Measurements from ENCODE around the gene SARS1. TPM values are rescaled to one million over a fixed set of nuclear protein-coding genes. Genes with fewer than 3 reads are reported as not detected.
A peak's percentile ranks its signal among the peaks of the same experiment; 100 is the strongest.

SARS1 gene
- total RNA-seq, 1 experiment from 2014 or later: 205 TPM

DNA sequence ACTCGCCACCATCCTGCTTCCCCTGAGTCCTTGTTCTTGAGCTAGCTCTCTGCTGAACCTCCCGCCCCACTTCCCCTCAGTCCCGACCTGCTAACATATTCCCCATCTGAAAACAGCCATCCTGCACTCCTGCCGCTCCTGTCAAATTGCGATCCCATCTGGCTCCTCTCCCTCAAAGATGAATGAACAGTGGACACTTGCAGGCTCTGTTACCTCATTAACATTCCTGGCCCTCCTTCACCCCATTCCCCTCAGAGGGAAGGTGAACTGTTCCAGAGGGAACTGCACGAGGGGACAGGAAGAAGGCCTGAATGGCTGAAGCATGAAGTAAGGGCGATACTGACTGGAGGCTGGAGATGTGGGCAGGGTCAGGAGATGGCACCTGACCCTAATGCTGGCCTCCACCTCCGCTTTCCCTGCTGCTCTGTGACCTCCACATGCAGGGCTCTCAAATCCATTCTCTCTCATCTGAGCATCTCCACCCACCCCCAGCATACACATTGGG, 28.2 kb downstream of the SARS1 start:
- DNase-seq (ENCODE audit: low read depth, low spot score): no peak

DNA sequence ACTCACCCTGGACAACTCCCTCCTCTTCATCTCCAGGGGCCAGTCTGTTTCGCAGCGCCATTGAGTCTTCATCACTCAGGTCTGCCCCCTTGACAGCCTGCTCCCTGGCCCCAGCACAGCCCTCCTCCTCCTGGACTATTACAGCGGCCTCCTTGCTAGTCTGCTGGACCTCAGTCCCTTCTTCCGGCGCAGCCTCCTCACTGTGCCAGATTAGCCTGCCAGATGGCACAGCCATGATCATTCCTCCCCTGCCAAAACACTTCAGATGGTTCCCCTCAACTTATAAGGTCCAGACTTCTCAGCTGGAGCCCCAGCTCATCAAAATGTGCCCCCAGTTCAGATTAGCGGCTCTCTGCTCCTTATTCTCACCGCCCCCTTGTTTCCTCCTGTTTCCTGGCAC, 28.7 kb downstream of the SARS1 start:
- in situ Hi-C loops (cut with HindIII; ENCODE audit: low pct_unique_long_range_greater_than_20kb, low sequenced_read_pairs): no loop called here
- DNase-seq (ENCODE audit: low read depth, low spot score): no peak

More for the DNA sequence above, 28.2 kb downstream of the SARS1 start:
- in situ Hi-C loops (cut with HindIII; ENCODE audit: low pct_unique_long_range_greater_than_20kb, low sequenced_read_pairs): no loop called here

DNA sequence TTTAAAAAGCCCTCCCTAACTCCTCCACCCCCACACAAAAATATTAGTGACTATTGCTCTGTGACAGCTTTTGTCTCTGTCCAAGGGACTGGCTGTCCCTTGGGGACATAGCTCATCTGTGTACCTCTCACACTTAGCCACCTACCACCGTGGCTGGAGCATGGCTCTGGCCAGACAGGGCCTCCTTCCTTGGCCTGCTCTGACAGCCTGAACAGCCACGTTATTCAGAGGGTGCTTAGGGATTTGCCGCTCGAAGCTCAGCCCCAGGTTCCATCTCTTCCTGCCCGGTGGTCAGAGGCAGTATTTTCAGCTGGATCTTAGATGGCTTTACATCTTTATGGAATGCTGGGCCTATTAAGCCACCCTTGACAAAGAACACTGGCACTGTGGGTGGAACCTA, 29.5 kb downstream of the SARS1 start:
- no peak for DNase-seq (ENCODE audit: low read depth, low spot score)
- in situ Hi-C loops (cut with HindIII; ENCODE audit: low pct_unique_long_range_greater_than_20kb, low sequenced_read_pairs): no loop called here

DNA sequence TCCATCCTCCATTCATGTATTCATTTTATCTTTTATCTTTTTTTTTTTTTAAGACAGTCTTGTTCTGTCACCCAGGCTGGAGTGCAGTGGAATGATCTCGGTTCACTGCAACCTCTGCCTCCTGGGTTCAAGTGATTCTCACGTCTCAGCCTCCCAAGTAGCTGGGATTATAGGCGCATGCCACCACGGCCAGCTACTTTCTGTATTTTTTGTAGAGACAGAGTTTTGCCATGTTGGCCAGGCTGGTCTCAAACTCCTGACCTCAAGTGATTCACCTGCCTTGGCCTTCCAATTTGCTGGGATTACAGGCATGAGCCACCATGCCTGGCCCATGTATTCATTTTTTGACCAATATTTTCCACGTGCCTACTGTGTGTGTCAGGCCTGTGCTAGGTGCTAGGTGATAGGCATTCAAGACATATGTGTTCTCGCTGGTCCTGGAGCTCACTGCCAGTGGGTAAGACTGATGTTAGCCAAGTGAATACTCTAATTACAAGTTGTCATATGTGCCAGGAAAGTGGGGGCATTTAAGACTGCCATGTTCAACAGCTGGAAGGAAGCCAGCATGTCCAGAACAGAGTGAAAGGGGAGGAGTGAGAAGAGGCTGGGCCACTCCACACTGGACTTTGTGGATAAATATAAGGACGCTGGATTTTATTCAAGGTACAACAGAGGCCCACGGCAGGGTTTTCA, 30.3 kb downstream of the SARS1 start:
- in situ Hi-C loops (cut with HindIII; ENCODE audit: low pct_unique_long_range_greater_than_20kb, low sequenced_read_pairs): no loop called here

DNA sequence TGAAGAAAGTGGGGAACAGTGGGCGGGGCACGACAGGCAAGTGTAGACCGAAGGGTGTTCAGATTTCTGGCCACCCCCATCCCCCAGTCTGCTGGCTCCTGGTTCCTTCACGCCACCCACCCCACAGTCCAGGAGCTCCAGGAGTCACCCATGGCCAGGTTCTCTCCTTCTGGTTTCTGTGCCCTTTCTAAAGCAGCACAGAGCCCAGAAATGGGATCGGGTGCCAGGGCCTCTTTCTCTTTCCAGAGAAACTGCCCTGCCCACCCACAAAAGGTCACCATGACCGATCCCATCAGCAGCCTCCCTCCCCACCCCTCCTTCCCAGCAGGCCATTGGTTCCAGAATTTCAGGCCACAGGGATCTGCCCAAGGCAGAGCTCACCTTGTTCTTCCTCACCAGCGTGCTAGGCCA, 32.4 kb downstream of the SARS1 start:
- DNase-seq (ENCODE audit: low read depth, low spot score): no peak
- in situ Hi-C loops (cut with HindIII; ENCODE audit: low pct_unique_long_range_greater_than_20kb, low sequenced_read_pairs): no loop called here

More for the DNA sequence above, 30.3 kb downstream of the SARS1 start:
- DNase-seq (ENCODE audit: low read depth, low spot score): no peak

DNA sequence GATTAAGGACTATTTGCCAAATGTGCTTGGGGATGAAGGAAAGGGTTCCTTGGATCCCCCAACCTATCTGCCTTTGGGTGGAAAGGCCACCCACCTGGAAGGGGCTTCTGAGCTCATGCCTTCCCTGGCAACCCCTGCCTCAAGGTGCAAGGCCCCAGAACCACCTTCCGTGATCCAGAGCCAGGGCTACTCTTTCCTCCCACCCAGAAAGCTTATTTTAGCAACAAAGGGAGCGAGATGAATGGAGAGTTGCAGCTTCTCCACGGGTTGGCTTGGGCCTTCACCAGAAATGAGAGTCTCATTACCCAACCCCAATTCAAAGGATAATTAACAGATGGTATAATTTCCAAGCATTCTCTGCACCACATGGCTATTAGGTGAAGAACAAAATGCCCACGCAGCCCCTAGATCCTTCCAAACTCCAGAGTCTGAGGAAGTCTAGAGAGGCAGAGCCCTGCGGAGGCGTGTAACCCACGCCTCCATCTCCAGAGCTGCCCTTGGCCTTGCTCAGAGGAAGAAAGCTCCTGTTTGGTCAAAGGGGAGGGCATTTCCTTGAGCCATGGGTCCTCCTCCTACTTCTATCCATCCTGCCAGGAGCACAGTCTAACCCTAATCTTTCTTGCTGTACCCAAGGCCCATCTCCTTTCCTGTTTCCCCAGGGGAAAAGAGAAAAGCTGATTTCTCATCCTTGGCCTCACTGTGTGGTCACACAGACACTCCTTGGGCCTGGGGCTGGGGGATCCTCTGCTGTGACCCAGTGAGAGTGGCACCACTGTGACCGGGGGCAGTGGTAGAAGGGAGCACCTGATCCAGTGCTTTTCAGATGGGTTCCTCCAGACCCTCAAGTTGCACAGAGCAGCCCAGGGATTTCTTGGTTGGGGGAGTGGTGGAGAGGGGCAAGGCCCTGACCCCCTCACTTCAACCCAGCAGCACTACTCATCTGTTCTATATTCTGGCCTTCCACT, 34.0 kb downstream of the SARS1 start:
- DNase-seq (ENCODE audit: low read depth, low spot score): no peak
- in situ Hi-C loops (cut with HindIII; ENCODE audit: low pct_unique_long_range_greater_than_20kb, low sequenced_read_pairs): no loop called here

DNA sequence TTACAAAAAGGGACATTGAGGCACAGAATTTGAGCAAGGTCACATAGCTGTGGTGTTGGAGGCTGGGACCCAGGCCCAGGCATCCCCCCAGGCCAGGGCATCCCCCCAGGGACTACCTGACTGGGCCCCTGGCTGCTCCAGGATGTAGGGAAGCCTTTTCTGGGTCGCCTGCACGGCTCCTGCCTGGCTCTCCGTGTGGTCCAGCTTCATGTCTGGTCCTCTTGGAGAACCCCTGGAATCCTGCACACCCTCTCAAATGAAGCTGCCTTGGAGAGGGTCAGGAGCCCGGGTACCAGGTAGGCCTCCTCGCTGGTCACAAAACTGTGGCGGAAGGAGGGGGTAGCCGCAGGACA, 34.7 kb downstream of the SARS1 start:
- DNase-seq (ENCODE audit: low read depth, low spot score): no peak

DNA sequence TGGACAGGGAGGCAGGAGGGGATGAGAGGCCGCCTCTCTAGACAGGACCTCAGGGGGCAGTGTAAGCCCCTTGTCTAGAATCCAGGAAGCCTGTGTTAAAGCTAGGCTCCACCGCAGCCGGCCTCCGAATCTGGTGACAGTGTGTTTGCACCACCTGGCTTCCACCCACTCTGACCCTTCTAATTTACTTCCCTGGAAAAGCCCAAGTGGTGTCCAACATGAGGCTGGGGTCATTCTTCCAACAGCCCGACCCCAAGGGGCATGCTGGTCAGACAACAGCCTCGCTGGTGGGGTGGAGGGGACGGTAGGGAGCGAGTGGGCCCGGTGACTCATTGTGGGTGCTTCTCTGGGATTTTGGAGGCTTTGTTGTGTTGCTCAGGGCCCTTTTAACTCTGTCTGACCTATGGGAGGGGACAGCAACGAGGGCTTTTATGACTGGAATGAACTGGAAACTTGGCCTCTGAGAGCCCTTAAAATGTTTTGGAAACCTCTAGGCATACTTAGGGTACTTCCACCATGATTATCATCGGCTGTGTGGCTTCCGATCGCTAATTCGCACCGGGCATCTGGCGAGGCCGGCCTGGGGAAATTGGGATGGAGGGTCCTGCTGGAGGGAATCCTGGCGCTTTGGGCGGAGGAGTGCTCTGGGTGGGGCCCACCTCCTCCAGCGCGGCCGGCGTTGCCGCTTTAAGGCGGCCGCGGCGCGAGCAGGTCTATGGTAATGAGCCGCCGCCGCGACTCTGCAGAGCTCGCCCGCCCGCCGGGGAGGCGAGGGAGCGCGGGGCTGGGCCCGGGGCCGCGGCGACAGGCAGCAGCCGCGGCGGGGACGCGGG, 35.3 kb downstream of the SARS1 start, which contains the start of gene CELSR2:
Gene CELSR2, plus strand, starts transcription at position 743 of the 833 bp plus-strand sequence. CDS start 541 bp downstream, outside the sequence.
- DNase-seq (ENCODE audit: low read depth, low spot score): peak; percentile 63
- in situ Hi-C loops (cut with HindIII; ENCODE audit: low pct_unique_long_range_greater_than_20kb, low sequenced_read_pairs): no loop called here

More for the DNA sequence above, 34.7 kb downstream of the SARS1 start:
- in situ Hi-C loops (cut with HindIII; ENCODE audit: low pct_unique_long_range_greater_than_20kb, low sequenced_read_pairs): no loop called here

DNA sequence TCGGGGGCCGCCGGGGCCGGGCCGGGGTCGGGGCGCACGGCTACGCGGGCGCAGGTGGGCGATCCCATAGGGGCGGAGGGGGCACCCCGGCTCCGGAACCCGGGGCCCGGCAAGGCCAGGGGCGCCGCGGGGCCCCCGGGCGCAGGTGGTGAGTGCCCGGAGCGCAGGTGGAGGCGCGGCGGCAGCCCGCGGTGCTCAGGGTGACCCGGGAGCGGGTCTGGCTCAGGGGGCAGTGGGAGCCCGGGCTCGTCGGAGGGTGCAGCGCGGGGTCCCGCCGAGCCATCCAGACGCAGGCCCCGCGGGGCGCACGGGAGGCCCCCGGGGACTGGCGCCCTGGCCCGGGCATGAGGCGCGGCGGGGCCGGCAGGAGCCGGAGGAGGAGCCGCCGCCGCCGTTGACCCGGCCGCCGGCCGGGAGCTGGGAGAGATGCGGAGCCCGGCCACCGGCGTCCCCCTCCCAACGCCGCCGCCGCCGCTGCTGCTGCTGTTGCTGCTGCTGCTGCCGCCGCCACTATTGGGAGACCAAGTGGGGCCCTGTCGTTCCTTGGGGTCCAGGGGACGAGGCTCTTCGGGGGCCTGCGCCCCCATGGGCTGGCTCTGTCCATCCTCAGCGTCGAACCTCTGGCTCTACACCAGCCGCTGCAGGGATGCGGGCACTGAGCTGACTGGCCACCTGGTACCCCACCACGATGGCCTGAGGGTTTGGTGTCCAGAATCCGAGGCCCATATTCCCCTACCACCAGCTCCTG, 36.1 kb downstream of the SARS1 start:
- DNase-seq (ENCODE audit: low read depth, low spot score): no peak
- in situ Hi-C loops (cut with HindIII; ENCODE audit: low pct_unique_long_range_greater_than_20kb, low sequenced_read_pairs): no loop called here

DNA sequence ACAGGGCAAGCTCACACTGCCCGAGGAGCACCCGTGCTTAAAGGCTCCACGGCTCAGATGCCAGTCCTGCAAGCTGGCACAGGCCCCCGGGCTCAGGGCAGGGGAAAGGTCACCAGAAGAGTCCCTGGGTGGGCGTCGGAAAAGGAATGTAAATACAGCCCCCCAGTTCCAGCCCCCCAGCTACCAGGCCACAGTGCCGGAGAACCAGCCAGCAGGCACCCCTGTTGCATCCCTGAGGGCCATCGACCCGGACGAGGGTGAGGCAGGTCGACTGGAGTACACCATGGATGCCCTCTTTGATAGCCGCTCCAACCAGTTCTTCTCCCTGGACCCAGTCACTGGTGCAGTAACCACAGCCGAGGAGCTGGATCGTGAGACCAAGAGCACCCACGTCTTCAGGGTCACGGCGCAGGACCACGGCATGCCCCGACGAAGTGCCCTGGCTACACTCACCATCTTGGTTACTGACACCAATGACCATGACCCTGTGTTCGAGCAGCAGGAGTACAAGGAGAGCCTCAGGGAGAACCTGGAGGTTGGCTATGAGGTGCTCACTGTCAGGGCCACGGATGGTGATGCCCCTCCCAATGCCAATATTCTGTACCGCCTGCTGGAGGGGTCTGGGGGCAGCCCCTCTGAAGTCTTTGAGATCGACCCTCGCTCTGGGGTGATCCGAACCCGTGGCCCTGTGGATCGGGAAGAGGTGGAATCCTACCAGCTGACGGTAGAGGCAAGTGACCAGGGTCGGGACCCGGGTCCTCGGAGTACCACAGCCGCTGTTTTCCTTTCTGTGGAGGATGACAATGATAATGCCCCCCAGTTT, 36.9 kb downstream of the SARS1 start:
- DNase-seq (ENCODE audit: low read depth, low spot score): no peak
- in situ Hi-C loops (cut with HindIII; ENCODE audit: low pct_unique_long_range_greater_than_20kb, low sequenced_read_pairs): no loop called here

DNA sequence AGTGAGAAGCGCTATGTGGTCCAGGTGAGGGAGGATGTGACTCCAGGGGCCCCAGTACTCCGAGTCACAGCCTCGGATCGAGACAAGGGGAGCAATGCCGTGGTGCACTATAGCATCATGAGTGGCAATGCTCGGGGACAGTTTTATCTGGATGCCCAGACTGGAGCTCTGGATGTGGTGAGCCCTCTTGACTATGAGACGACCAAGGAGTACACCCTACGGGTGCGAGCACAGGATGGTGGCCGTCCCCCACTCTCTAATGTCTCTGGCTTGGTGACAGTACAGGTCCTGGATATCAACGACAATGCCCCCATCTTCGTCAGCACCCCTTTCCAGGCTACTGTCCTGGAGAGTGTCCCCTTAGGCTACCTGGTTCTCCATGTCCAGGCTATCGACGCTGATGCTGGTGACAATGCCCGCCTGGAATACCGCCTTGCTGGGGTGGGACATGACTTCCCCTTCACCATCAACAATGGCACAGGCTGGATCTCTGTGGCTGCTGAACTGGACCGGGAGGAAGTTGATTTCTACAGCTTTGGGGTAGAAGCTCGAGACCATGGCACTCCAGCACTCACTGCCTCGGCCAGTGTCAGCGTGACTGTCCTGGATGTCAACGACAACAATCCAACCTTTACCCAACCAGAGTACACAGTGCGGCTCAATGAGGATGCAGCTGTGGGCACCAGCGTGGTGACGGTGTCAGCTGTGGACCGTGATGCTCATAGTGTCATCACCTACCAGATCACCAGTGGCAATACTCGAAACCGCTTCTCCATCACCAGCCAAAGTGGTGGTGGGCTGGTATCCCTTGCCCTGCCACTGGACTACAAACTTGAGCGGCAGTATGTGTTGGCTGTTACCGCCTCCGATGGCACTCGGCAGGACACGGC, 37.8 kb downstream of the SARS1 start:
- DNase-seq (ENCODE audit: low read depth, low spot score): no peak
- in situ Hi-C loops (cut with HindIII; ENCODE audit: low pct_unique_long_range_greater_than_20kb, low sequenced_read_pairs): no loop called here

DNA sequence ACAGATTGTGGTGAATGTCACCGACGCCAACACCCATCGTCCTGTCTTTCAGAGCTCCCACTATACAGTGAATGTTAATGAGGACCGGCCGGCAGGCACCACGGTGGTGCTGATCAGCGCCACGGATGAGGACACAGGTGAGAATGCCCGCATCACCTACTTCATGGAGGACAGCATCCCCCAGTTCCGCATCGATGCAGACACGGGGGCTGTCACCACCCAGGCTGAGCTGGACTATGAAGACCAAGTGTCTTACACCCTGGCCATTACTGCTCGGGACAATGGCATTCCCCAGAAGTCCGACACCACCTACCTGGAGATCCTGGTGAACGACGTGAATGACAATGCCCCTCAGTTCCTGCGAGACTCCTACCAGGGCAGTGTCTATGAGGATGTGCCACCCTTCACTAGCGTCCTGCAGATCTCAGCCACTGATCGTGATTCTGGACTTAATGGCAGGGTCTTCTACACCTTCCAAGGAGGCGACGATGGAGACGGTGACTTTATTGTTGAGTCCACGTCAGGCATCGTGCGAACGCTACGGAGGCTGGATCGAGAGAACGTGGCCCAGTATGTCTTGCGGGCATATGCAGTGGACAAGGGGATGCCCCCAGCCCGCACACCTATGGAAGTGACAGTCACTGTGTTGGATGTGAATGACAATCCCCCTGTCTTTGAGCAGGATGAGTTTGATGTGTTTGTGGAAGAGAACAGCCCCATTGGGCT, 38.6 kb downstream of the SARS1 start:
- in situ Hi-C loops (cut with HindIII; ENCODE audit: low pct_unique_long_range_greater_than_20kb, low sequenced_read_pairs): no loop called here
- DNase-seq (ENCODE audit: low read depth, low spot score): no peak

DNA sequence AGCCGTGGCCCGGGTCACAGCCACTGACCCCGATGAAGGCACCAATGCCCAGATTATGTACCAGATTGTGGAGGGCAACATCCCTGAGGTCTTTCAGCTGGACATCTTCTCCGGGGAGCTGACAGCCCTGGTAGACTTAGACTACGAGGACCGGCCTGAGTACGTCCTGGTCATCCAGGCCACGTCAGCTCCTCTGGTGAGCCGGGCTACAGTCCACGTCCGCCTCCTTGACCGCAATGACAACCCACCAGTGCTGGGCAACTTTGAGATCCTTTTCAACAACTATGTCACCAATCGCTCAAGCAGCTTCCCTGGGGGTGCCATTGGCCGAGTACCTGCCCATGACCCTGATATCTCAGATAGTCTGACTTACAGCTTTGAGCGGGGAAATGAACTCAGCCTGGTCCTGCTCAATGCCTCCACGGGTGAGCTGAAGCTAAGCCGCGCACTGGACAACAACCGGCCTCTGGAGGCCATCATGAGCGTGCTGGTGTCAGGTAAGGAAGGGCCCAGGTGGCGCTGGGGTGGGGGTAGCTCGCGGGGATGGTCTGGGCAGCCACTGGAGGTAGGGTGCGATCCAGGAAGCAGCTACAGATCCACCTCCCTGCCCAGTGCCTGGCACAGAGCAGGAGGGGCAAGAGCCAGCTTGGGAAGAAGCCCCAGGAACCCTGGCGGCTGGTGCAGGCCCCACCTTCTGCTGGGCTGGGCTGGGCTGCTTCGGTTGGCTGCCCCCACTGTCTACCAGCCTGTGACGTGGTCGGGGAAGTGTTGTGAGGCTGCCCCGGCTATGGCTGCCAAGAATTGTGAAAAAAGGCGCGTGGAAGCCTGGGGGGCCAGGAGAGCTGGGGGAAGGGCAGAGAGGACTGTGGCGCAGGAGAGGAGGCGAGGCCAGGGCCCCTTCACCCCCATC, 39.4 kb downstream of the SARS1 start:
- DNase-seq (ENCODE audit: low read depth, low spot score): no peak
- in situ Hi-C loops (cut with HindIII; ENCODE audit: low pct_unique_long_range_greater_than_20kb, low sequenced_read_pairs): no loop called here

Measured in SK-MEL-5 (cell line).